Activated CD8-positive, alpha-beta memory T cell treated with anti-CD3 and anti-CD28 coated beads for 1 hour (primary cell): Measurements from ENCODE around the gene PELO.
"Not testable (repeated sequence)": the region's sequence is repeated elsewhere in the genome, so short reads cannot be mapped to it uniquely, and the experiment has no call there.

Source experiments
- DNase-seq, 2 donors: peaks; one replicate each; pipeline ENCODE4 v3.0.0-alpha.2; 2020; ENCODE audit warnings: low read depth in 1 of 2; ENCODE audit errors: extremely low read depth in 1 of 2

PELO gene, protein sequence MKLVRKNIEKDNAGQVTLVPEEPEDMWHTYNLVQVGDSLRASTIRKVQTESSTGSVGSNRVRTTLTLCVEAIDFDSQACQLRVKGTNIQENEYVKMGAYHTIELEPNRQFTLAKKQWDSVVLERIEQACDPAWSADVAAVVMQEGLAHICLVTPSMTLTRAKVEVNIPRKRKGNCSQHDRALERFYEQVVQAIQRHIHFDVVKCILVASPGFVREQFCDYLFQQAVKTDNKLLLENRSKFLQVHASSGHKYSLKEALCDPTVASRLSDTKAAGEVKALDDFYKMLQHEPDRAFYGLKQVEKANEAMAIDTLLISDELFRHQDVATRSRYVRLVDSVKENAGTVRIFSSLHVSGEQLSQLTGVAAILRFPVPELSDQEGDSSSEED

DNA sequence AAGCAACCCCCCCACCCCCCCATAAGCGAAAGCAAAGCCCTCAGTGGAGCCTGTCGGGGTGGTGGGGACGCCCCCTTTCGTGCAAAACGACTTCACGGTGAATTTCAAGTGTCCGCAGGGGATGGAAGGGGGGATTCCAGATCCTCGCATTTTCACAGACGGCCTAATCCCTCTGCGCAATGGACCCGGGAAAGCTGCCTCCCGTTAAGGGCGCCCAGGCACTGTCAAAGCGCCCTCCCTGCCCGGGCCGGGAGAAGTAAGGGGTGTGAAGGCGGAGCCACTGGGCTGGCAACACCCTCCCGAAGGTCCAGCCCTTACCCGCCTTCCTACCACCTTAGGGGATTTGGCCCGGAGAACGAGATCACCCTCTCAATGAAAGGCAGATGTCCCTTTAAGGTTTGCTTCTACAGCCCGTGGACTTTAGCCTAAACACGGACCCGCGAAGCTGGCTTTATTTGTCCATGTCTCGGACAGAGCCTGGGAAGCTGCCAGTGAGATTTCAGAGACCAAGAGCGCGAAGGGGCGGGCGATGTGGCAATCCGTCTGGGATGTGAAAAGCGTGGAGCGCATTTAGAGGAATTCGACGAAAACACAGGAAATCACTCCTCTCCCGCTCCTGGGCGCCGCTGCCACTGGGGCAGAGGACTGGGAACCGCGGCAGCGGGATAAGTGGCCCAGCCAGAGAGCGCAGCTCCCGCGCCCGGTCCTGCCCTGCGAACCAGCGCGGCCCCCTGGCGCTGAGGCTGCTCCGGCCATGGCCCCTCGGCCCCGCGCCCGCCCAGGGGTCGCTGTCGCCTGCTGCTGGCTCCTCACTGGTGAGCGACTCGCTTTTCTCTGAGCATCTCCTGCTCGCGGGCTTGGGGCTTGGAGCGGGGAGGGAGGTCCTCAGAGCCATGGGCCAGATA is at the start of gene PELO, which contains the start of gene ITGA1:
Gene PELO (plus strand): TSS at position 317 of the 905 bp plus-strand sequence. CDS start 12,479 bp downstream, outside the sequence.
Gene ITGA1 (plus strand): TSS at position 317 of the 905 bp plus-strand sequence. CDS start 438 bp downstream, at position 755.
- DNase-seq = peak in 1 of 2 donors; percentile 14

DNA sequence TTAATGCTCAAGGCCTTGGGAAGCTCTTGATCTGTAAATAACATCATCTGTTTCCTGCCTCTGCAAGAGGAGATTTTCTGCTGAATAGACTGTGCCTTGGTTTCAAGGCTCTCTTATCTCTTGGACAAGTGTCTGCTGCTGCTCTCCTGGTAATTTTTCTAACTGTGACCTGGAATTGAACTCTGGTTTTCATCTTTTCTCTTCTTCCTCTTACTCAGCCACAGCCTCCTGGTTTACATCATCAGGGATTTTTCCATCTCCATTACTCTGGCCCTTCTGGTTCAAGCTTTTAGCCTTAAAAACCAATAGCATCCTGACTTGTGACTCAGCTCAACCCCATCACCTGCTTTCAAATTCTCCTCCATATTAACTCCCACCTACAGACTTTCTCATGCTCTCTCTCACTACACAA is 49.6 kb upstream of the PELO start:
- DNase-seq = no peak

DNA sequence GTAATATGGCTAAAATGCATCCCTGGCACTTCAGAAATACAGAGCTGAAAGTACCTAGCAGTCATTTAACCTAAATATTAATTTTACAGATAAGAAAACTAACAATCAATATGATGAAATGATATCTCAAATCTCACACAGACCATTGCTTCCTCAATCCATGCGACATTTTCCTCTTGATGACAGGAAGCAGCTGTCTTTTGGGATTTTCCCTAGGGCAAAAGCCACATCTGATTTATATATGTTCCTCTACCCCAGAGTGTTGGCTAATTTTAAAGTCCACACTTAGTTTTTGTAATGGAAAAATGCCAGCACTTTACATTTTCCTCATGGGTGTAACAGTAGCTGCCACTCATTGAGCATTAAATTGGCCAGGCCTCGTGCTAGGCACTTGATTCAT is 47.7 kb upstream of the PELO start:
- DNase-seq = no peak

DNA sequence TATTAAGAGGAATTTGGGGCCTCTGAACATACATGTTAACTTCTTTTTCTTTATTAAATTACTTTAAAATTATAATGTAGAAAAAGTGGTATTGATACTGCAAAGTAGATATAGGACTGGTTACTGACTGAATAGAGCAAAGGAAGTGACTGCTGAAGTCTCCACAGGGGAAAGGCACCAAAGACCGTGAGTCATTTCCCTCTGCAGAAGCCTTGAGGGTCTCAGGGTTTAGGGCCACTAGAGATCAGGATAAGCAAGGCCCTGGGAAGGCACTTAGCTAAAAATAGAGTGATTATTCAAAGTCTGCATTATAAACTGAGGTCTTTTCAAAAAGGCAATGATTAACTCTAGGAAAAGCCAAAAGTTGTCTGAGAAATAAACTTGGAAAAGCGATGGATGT is 44.7 kb upstream of the PELO start:
- DNase-seq = no peak

DNA sequence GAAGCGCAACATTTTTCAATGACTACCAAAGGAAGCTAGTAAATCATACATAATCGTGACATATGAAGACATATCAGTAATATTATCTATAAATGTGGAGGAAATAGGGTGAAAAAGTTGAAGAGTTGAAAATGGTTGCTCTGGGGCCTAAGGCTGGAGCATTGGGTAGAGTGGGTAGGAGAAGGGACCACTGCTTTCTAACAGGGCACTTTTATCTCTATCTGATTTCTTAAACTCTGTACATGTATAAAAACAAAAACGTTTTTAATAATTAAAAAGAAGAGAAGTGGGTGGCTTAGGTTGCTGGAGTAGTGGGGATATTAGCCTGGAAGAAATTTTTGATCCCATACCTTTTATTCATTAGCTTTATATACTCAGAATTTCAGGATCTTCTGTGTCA is 44.2 kb upstream of the PELO start:
- no peak for DNase-seq

DNA sequence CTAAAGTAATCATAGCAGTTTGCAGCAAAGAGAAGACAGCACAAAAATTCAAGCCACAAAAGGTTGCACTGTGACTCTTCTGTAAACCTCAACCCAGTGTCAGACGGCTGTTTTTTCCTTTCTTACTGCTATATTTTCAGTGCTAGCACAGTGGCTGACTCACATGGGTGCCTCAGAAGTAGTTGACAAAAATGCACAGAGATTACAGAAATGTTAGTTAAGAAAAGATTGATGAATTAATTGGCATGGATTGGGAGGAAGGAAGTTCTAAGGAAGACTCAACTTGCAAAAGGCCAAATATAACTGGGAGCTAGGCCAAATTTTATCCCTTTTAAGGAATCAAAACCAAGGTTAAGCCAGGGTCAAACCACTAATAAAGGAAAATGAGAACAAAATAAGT is 43.7 kb upstream of the PELO start:
- DNase-seq = no peak

DNA sequence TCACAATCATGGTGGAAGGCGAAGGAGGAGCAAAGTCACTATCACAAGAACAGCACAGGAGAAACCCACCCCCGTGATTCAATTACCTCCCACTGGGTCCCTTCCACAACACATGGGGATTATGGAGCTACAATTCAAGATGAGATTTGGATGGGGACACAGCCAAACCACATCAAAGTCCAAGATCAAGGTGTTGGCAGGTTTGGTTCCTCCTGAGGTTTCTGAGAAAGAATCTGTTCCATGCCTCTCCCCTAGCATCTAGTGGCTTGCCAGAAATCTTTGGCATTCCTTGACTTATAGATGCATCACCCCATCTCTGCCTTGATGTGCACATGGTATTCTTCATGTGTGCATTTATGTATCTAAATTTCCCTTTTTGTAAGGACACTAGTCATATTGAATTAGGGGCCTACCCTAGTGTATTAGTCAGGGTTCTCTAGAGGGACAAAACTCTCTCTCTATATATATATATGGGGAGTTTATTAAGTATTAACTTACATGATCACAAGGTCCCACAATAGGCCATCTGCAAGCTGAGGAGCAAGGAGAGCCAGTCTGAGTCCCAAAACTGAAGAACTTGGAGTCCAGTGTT is 42.8 kb upstream of the PELO start:
- DNase-seq = not testable (repeated sequence)

DNA sequence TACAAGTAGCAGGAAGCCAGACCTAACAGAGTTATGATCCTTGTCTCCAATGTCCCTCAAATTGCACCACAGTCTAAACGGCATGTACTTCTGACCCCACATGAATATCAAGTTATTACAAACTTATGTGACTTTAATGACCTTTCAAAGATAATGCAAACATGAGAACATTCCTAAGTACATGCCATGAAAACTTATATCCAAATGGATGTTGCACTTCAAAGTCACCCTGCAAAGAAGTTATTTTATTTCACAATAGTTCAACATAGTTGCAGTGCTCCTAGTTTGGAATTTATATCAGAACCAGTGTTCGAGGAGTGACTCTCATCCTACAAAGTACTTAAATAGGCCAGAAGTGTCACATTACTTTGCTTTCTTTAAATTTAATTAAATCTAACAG is 41.2 kb upstream of the PELO start:
- DNase-seq = no peak

DNA sequence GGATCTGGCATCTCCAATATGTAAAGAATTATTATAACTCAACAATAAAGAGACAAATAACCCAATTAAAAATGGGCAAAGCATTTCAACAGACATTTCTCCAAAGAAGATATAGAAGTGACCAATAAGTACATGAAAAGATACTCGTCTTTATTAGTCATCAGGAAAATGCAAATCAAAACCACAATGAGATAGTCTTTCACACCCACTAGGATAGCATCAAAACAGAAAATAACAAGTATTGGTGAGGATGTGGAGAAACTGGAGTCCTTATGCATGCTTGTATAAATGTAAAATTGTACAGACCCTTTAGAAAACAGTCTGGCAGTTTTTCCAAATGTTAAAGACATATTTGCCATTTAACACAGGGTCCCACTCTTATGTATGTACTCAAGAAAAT is 39.1 kb upstream of the PELO start:
- DNase-seq = no peak

DNA sequence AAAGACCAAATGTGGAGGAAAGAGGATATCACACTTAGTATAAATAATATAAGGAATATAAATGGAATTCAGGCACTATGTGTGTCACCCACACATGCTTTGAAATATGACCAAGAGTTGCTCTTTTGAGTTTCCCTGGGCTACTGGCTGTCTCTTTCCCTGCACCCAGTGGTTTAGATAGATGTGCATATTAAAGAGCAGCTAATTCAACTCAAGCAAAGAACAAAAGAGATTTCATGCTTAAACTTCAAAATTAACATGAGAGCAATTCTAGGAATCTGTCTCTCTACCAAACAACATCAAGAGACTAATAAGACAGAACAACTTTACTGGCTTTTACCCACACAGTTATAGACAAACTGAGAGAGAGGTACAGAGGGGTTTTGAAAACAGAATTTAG is 38.0 kb upstream of the PELO start:
- no peak for DNase-seq

DNA sequence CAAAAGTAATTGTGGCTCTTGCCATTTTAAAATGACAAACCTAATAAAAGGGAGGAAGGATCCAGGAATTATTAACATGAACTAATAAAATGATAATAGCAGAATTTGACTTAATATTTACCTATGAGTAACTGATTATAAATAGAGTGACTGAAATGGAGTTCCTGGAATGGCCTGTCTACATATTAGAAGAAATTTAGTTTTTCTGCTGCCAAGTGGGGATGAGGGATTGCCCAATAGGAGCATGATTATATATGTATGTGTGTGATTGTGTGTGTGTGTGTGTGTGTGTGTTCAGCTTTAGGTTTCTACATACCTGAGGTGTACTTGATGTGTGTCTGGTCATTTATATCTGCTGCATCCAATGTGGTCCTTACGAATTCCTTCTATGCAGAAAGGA is 36.6 kb upstream of the PELO start:
- no peak for DNase-seq

DNA sequence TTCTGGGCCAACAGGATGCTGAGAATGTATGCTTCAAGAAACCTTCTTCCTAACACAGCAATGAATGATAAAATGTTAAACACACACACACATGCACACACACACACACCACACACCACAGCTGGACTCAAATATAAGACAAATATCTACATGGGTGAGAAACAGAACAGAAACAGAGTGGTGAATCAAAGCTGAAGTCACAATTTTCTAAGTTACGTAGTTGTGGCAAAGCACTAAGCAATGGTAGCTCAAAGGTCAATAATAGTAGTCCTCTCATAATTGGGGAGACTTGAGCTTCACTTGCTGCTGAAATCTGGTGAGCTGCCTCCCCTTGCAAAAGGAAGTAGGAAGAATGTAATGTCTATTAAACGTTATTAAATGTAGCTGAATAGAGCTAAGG is 33.7 kb upstream of the PELO start:
- DNase-seq = no peak

DNA sequence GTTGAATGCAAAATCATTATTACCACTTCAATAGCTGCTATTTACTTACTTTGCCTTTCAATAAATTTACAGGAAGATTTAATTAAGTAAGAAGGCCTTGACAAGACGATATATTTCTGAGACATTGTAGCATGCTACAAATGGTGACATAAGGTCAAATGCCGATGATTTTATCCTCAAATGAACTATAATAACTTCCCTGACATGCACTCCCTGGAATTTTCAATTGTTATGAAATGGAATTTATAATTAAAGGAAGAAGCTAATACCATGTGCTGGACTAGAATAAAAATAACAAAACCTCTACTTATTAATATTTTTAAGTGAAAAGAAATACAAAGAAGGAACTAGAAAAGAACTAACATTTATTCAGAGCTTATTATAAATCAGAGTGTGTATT is 30.2 kb upstream of the PELO start:
- DNase-seq = no peak

DNA sequence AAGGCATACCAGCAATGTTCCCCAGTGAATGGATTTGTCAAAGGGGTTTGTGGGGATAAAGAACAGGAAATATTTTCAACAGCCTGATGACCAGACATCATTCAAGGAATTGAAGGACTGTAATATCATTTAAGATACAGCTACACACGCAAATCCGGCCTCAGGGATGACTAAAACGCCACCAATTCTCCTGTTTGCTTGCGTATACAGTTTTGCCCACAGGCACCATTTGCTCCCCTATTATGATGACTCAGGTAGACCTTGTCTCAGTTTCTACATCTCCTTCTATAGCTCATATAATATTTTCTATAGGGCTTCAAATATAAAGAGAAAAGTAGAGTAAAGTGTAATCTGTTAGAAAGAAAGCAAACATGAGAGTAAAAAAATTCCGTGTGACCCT is 29.7 kb upstream of the PELO start:
- no peak for DNase-seq

DNA sequence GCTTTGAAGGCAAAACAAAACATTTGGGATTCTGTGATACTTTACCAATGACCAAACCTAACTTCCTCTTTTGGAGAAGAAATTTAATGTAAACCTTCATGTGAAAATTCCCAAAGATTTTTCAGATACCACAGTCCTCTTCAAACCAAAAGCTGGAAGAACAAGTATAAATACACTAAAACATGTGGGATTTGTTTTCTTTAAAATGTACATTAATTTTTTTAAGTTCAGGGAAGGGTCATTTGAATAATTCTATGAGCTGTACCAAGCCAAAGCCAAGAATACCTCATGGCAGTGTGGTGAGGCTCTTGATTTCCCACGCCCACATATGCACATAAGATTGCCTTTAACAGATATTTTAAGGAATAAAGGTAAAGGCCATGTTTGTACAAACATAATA is 28.4 kb upstream of the PELO start:
- no peak for DNase-seq

DNA sequence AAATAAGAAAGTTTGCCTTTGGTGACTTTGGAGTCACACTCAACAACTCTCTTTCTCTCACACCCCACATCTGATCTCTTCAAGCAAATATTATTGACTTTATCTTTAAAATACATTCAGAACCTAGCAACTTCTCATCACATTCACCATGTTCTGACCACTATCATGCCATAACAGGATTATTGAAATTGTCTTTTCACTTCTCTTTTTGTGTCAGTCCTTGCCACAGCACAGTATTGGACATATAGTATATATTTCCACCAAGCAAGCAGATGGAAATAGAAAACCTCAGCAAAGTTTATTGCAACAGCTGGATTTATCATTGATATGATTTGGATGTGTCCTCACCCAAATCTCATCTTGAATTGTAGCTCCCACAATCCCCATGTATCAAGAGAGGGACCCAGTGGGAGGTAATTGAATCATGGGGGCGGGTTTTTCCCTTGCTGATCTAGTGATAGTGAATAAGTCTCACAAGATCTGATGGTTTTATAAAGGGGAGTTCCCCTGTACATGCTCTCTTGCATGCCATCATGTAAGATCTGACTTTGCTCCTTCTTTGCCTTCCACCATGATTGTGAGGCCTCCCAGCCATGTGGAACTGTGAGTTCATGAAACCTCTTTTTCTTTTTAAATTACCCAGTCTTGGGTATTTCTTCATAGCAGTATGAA is 26.9 kb upstream of the PELO start:
- no peak for DNase-seq

DNA sequence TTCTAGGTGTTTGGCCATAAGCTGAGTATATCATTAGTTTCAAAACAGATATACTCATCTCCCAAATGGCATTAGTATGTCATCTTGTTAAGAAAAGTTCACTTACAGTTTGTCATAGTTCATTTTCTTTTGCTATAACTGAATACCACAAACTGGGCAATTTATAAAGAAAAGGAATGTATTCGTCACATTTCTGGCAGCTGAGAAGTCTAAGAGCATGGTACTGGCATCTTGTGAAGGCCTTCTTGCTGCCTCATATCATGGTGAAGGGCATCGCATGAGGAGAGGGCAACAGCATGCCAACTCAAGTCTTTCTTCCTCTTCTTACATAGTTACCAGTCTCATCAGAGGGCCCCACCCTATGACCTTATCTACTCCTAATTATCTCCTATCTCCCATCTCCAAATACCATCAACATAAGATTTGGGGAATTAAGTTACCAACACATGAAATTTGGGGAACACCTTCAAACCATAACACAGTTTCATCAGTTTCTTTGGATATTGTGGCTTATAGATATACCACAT is 20.4 kb upstream of the PELO start:
- DNase-seq = no peak

DNA sequence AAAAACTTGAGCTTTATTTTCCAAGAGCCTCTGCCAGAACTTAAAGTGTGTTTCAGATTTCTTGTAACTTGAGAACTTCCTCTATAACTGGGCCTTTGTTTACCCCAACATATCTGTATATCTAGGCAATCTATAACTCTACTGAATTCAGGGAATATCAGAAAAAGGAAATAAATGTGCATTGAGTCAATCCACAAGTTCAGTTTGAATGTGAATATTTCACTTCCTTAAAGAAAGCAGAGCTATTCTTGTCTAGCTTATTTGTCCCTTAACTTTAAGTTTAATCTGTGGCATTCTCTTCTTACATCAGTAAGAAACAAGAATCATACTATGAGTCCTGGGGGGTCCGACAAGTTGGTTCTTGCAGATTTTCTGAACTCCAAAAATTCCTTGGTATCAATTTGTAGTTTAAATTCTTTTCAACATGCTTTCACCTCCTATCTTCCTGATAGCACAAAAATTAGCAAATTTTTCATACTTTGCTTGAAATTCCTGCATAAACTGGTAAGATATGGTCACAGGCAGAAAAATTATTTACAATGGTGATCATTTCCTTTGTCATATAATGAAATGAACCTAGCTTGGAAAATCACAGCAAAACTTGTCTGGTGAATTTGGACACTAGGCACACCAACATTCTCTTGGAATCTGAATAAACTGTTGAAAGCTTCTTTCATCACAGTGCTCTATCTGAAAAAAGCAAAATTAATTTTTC is 19.8 kb upstream of the PELO start:
- no peak for DNase-seq

DNA sequence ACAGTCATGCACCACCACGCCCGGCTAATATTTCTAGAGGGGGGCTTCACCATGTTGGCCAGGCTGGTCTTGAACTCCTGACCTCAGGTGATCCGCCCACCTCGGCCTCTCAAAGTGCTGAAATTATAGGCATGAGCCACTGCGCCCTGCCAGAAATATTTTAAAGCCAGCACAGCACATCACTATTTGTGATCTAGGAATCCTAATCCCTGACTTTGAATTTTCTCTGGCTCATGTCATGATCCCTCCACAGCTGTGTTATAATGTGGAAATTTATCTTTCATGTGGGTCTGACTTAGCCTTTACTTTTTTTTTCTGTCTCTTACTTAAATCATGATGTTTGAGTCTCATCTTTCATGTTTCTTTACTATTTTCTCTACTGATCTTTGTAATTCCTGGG is 18.7 kb upstream of the PELO start:
- no peak for DNase-seq

DNA sequence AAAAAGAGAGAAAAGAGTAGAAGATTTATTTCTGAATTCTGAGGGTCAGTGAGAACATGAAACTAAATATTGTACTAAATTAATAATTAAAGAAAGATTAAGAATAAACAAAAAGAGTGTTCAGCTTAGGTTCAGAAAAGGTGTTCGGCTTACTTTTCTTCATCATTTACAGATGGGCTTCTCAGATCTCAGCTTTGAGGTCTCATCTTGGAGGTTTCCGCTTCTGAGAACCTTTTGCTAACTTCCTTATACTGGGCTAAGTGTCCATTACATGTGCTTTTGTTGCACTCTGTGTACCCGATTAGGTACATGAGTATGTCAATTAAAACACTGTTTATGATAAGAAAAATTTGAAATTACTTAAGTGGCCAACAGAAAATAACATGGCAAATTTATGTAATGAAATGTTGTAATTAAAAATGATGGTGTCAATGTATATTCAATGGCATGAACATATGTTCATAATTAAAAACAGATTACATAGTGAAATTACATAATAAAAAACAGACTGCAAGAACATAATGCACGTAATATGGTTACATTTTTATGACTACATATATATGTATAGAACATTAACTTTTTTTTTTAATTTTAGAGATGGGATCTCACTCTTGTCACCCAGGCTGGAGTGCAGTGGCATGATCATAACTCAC is 17.3 kb upstream of the PELO start:
- no peak for DNase-seq
